Esophagus squamous epithelium (tissue), 5 donors: ENCODE measurements around the gene PNMA6F. TPM values are rescaled to one million over a fixed set of nuclear protein-coding genes. Genes with fewer than 3 reads are reported as not detected.

ENCODE experiments used
- DNase-seq: peaks from one replicate; lab custom pipeline; 2025; lab: John Stamatoyannopoulos, UW
- H3K27ac ChIP-seq, 4 donors: fragments of 200-600 bp; sonication (generic); one replicate each; pipeline ENCODE4 v1.5.1; 2016 to 2019; ENCODE audit warnings: mild to moderate bottlenecking in 1 of 4
- H3K27me3 ChIP-seq, 4 donors: fragments of 200-600 bp; sonication (generic); 1 replicate in 3 of 4; 2 replicates in 1 of 4; pipeline versions ENCODE4 v1.5.1 to v1.6.0; 2017 to 2021; ENCODE audit warnings: antibody characterized with exemption in 1 of 4
- H3K36me3 ChIP-seq, 3 donors: fragments of 200-600 bp; sonication (generic); one replicate each; pipeline ENCODE4 v1.5.1; 2016 to 2019
- H3K4me1 ChIP-seq, 3 donors: fragments of 200-600 bp; sonication (generic); one replicate each; pipeline ENCODE4 v1.5.1; 2017 to 2019
- H3K4me3 ChIP-seq, 4 donors: fragments of 200-600 bp; sonication (generic); 1 replicate in 3 of 4; 2 replicates in 1 of 4; pipeline ENCODE4 v1.5.1; 2016 to 2019; ENCODE audit warnings: mild to moderate bottlenecking in 2 of 4, moderate library complexity in 1 of 4
- H3K9me3 ChIP-seq, 3 donors: fragments of 200-600 bp; sonication (generic); one replicate each; pipeline ENCODE4 v1.5.1; 2016 to 2019
- POLR2A ChIP-seq, 4 donors: fragments of 450-650 bp; IDR thresholded peaks; one replicate each; pipeline ENCODE4 v1.6.1; 2017; ENCODE audit warnings: antibody characterized with exemption in 4 of 4, mild to moderate bottlenecking in 4 of 4, moderate library complexity in 3 of 4
- WGBS, 2 donors: methylation state at CpG; one replicate each; pipeline ENCODE4 v1.1.5; 2018; 5-methylcytosine and 5-hydroxymethylcytosine counted together
- intact Hi-C: fragments of 100-400 bp; cut with DNase I; formaldehyde crosslinking; loops from one replicate; pipeline ENCODE4 v1.15.0; 2022
- total RNA-seq, 4 donors: library from RNA; depleted of rRNA; stranded (reverse); fragments of >200 nt; gene quantifications; one replicate each; pipeline ENCODE4 v1.1.0, GENCODE V29; 2016
- TF ChIP-seq, protein P1 (sequence below), 6 experiments: fragments of 450-650 bp in 4 of 6; fragments of 200-600 bp in 2 of 6; sonication (generic) in 2 of 6; IDR thresholded peaks; one replicate each; pipeline ENCODE4 v1.5.1; 2016 to 2019; ENCODE audit warnings: antibody characterized with exemption in 6 of 6, mild to moderate bottlenecking in 4 of 6, moderate library complexity in 4 of 6
- donor health status: DM: yes; HTN: yes; CAD: no.

Gene PNMA6F
- total RNA-seq, result not detected

DNA sequence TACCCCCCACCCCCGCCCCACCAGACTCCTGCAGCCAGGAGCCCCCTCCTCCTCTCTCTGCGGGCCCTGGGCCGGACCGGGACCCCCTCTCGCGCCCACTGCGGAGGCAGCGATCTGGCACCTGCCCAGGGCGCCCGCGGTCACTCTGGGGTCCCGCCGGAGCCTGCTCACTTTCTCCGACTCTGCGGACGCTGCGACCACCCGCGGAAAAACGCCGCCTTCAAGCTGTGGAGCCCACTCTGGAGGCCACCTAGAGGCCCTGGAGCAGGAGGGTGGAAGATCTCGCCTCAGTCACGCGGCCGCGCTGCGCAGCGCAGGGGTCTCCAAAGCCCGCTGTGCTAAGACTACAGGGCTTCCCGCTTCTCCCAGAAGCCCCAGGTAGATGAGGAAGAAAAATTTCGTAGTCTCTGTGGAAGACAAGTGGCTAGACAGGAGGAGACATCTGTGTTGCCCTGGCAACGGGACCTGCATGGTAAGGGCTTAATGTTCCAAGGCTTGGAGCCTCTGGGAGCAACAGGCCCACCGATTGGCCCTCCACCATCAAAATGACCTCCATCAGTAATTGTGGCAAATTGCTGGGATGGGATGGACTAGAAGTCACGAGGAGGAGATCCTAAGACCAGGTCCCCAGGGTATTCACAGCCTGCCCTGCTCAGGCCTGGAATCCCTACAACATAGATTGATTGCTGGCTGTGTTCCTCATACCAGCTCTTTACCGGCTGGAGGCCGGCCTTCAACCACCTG, at the start of gene PNMA6F:
TSS of gene PNMA6F (minus strand) at position 387 of the 744 bp plus-strand sequence. CDS start 1,093 bp downstream, outside the sequence.
- Histone ChIP-seq H3K27me3 (peaks cover 0 to 28% (median 3%) of the 10 kb centered on the region in 4 donors), H3K27ac (no peak within 1 kb of the TSS), H3K4me3 (no peak within 1 kb of the TSS), H3K36me3 (no peaks in the 10 kb centered on the region), H3K4me1 (no peaks in the 10 kb centered on the region), H3K9me3 (no peaks in the 10 kb centered on the region)
- WGBS, 2 donors, result 49 to 66% methylated on average over 5 of the region's 36 CpGs
- no peak for TF ChIP-seq POLR2A (IDR thresholded peaks at IDR 0.05)
- TF ChIP-seq, protein P1, sequence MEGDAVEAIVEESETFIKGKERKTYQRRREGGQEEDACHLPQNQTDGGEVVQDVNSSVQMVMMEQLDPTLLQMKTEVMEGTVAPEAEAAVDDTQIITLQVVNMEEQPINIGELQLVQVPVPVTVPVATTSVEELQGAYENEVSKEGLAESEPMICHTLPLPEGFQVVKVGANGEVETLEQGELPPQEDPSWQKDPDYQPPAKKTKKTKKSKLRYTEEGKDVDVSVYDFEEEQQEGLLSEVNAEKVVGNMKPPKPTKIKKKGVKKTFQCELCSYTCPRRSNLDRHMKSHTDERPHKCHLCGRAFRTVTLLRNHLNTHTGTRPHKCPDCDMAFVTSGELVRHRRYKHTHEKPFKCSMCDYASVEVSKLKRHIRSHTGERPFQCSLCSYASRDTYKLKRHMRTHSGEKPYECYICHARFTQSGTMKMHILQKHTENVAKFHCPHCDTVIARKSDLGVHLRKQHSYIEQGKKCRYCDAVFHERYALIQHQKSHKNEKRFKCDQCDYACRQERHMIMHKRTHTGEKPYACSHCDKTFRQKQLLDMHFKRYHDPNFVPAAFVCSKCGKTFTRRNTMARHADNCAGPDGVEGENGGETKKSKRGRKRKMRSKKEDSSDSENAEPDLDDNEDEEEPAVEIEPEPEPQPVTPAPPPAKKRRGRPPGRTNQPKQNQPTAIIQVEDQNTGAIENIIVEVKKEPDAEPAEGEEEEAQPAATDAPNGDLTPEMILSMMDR (IDR thresholded peaks at IDR 0.05), result no peak
- no peak for DNase-seq
- intact Hi-C loops, result no loop called here

DNA sequence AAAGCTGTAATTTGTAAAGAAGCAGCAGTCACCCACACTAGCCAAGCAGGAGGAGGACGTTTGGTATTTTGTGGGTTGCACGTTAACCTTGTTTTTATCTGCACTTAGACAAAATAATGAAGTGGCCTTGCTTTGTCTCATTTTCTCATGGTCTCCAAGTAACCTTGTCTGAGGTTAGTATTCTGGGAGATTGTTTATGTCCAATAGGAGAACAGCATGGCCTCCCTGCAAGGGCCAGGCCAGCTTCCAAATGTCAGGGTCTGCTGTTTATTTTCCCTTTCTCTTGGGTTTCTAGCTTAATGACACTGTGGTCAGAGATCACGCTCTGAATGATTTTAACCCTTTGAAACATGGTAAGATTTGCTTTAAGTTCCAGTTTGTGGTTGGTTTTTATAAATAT, 49.7 kb upstream of the PNMA6F start:
- no peak overlapping the region for H3K27ac ChIP-seq
- H3K4me1 ChIP-seq, result no peaks in the 10 kb centered on the region
- DNase-seq, result no peak
- WGBS, 2 donors, result 56 to 71% methylated on average over 1 to 3 of the region's 3 CpGs
- intact Hi-C loops, result no loop called here
- TF ChIP-seq, protein P1 (IDR thresholded peaks at IDR 0.05), result no peak
- H3K27me3 ChIP-seq, result no peaks in the 10 kb centered on the region
- H3K4me3 ChIP-seq, result no peak overlapping the region
- no peaks in the 10 kb centered on the region for H3K36me3 ChIP-seq
- no peaks in the 10 kb centered on the region for H3K9me3 ChIP-seq

DNA sequence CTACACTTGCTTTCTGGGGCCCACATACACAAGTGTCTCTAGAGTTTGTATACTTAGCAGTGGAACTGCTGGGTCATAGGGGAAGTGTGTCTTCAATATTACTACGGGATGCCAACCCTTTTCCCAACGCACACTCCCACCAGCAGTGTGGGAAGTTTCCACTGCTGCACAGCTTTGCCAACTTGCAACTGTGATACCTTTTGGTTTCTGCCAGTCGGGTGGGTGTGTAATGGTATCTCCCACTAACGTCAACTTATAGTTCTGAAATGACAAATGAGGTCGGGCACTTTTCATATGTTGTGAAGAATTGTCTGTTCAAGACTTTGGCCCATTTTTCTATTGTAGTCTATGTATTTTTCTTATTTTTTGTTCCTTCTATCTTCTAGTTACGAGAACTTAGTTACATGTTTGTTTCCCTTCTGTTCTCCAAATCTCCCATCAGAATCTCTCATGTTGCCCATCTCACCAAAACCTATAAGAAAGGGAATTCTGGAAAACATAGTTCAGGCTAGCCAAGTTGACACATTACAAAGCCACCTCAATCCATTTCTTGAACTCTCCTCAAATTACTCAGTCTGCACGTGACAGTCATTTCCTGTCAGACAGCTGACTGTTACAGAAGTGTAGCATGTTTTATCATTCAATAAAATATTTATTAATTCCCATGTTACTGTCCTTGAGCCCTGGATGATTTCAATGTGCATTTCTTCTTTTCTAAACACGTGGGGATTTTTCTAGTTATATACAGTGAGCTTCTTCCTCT, 48.9 kb upstream of the PNMA6F start:
- 58 to 71% methylated on average over 8 of the region's 8 CpGs for WGBS, 2 donors
- H3K9me3 ChIP-seq, result no peaks in the 10 kb centered on the region
- no peak overlapping the region for H3K4me3 ChIP-seq
- H3K36me3 ChIP-seq, result no peaks in the 10 kb centered on the region
- H3K4me1 ChIP-seq, result no peaks in the 10 kb centered on the region
- intact Hi-C loops, result no loop called here
- H3K27ac ChIP-seq, result no peak overlapping the region
- H3K27me3 ChIP-seq, result no peaks in the 10 kb centered on the region
- no peak for DNase-seq
- no peak for TF ChIP-seq POLR2A (IDR thresholded peaks at IDR 0.05)
- TF ChIP-seq, protein P1 (IDR thresholded peaks at IDR 0.05), result no peak

DNA sequence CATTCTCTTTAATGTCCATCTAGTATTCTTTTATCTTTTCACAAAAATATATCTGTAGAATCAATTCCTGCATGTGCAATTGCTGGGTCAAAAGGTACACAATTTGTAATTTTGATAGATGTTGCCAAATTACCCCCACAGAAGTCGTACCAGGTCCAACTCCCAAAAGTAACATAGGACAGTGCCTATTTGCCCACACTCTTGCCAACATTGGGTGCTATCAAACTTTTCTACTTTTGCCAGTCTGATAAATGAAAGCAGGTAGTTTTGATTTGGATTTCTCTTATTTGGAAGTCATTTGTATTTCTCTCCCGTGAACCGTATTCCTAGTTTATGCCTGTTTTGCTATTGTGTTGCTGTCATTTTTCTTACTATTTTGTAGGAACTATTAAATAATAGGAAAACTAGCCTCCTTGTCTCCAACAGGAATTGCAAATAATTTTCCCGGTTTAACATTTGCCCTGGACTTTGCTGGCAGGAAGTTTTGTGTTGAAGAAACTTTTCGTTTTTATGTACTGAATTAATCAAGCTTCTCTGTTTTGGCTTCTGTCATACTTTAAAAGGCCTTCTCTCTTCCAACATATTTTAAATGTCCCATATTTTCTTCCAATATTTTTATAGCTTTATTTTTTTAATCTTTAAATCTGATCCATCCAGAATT, 45.4 kb upstream of the PNMA6F start:
- no peaks in the 10 kb centered on the region for H3K4me1 ChIP-seq
- intact Hi-C loops, result no loop called here
- TF ChIP-seq POLR2A (IDR thresholded peaks at IDR 0.05), result no peak
- TF ChIP-seq, protein P1 (IDR thresholded peaks at IDR 0.05), result no peak
- WGBS, 2 donors, result 72 to 73% methylated on average over 5 of the region's 5 CpGs
- H3K27ac ChIP-seq, result no peak overlapping the region
- no peaks in the 10 kb centered on the region for H3K9me3 ChIP-seq
- H3K4me3 ChIP-seq, result no peak overlapping the region
- H3K27me3 ChIP-seq, result no peaks in the 10 kb centered on the region
- DNase-seq, result no peak
- H3K36me3 ChIP-seq, result no peaks in the 10 kb centered on the region

DNA sequence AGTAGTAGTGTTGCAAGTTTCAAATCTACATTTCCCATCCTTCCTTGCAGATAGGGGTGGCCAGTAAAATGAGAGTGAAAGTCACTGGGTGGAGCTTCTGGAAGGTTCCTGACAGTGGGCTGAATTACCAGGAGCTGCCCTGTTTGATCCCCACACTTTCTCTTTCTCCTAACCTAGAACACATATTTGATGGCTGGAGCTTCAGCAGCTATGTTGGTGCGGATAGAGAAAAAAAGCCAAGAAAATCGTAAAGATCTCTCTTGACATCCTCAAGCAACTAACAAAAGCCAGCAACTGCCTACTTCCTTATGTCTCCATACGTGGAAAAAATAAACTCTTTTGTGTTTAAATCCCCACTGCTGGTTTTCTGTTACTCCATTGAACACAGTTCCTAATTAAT, 44.6 kb upstream of the PNMA6F start:
- 65 to 83% methylated on average over 2 to 3 of the region's 3 CpGs for WGBS, 2 donors
- intact Hi-C loops, result no loop called here
- Histone ChIP-seq H3K4me3 (no peak overlapping the region), H3K36me3 (no peaks in the 10 kb centered on the region), H3K9me3 (no peaks in the 10 kb centered on the region), H3K27ac (no peak overlapping the region), H3K27me3 (no peaks in the 10 kb centered on the region), H3K4me1 (no peaks in the 10 kb centered on the region)
- DNase-seq, result no peak
- TF ChIP-seq POLR2A (IDR thresholded peaks at IDR 0.05), result no peak
- TF ChIP-seq, protein P1 (IDR thresholded peaks at IDR 0.05), result no peak
